HG02588 (cell line): ENCODE measurements around the gene MAPK8IP3.

Source experiments
- ATAC-seq: cut with Tn5 transposase; IDR thresholded peaks from one replicate; pipeline ENCODE4 v1.9.1; 2021; ENCODE audit warnings: mild to moderate bottlenecking, moderate library complexity; ENCODE audit not compliant: unreplicated experiment

MAPK8IP3 gene

GRCh38 chr16:1762196-1762878 is 56.3 kb downstream of the MAPK8IP3 start:
- no peak for ATAC-seq

- ATAC-seq: no peak
These were observed 57.0 kb downstream of the MAPK8IP3 start for GRCh38 chr16:1762879-1763520.

- no peak for ATAC-seq
These were observed 57.8 kb downstream of the MAPK8IP3 start for GRCh38 chr16:1763521-1764511.

- no peak for ATAC-seq
These were observed 59.0 kb downstream of the MAPK8IP3 start for GRCh38 chr16:1764971-1765370.

DNA sequence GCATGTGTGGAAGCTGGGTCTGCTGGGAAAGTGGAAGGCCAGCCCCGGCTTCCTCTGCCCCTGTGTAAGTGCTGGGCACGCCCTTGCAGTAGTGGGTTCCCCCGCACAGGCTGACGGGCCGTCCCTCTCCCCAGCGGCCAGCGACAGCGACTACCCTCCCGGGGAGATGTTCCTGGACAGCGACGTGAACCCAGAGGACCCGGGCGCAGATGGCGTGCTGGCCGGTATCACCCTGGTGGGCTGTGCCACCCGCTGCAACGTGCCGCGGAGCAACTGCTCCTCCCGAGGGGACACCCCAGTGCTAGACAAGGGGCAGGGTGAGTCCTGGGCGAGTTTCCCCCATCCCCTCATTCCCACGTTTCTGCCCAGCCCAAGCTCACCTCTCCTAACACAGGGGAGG is 59.8 kb downstream of the MAPK8IP3 start:
- ATAC-seq: no peak

DNA sequence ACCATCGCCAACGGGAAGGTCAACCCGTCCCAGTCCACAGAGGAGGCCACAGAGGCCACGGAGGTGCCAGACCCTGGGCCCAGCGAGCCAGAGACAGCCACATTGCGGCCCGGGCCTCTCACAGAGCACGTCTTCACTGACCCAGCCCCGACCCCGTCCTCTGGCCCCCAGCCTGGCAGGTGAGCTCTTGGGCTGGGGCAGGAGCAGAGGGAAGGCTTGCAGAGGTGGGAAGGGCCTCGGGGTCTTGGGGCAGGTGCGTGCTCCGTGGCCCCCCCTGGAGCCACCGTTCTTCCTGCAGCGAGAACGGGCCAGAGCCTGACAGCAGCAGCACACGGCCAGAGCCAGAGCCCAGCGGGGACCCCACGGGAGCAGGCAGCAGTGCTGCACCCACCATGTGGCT is 60.2 kb downstream of the MAPK8IP3 start:
- no peak for ATAC-seq

GRCh38 chr16:1766701-1767100 is 60.7 kb downstream of the MAPK8IP3 start:
- ATAC-seq: no peak

DNA sequence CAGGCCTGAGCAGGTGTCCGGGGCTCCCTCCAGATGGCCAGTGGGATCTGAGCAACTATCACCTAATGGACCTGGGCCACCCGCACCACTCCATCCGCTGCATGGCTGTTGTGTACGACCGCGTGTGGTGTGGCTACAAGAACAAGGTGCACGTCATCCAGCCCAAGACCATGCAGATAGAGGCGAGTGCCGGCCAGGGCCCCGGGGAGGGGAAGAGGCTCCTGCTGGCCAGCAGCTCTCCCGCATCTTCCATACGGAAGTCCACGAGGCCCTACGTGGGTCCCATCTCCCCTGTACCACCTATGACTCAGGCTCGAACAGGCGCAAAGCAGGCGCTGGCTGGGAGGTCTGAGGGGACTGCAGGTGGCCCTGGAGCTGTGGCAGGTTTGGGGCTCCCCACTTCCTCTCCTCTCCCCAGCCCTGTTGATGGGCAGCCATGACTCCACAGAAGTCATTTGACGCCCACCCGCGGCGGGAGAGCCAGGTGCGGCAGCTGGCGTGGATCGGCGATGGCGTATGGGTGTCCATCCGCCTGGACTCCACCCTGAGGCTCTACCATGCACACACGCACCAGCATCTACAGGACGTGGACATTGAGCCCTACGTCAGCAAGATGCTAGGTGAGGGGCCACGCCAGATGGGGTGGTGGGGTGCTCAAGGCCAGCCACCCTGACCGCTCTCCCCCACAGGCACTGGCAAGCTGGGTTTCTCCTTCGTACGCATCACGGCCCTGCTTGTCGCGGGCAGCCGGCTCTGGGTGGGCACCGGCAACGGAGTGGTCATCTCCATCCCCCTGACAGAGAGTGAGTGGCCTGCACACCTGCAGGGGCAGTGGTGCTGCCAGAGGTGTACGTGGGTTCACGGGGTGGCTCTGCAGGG is 61.4 kb downstream of the MAPK8IP3 start:
- ATAC-seq: no peak

GRCh38 chr16:1768061-1768766 is 62.2 kb downstream of the MAPK8IP3 start:
- no peak for ATAC-seq

DNA sequence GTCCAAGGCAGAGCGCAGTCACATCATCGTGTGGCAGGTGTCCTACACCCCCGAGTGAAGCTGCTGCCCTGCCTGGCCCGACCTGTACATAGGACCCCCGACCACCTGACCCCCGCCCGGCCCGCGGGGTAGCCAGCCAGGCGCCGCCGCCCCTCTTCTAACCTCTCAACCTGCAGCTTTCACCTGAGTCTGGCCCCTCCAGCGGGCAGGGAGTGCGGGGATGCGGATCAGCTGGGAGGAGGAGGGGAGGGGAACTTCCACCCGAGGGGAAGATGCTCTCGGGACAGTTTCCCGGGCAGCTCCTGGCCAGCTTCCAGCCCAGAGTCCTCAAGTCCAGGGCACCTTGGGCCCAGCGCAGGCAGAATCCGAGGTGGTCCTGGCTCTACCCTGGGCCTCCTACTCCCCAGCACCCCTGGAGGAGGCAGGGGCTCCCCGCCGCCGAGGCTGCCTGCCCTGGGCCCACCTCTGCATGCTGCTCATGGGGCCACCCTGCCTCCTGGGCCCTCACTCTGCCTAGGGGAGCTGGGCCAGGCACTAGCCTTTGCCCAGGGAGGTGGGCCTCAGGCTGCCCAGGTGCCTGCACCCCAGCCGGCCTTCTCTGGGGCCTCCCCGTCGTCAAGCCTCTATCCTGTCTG is 62.9 kb downstream of the MAPK8IP3 start:
- ATAC-seq: no peak

- ATAC-seq: no peak
These were observed 63.7 kb downstream of the MAPK8IP3 start for GRCh38 chr16:1769402-1770300.

DNA sequence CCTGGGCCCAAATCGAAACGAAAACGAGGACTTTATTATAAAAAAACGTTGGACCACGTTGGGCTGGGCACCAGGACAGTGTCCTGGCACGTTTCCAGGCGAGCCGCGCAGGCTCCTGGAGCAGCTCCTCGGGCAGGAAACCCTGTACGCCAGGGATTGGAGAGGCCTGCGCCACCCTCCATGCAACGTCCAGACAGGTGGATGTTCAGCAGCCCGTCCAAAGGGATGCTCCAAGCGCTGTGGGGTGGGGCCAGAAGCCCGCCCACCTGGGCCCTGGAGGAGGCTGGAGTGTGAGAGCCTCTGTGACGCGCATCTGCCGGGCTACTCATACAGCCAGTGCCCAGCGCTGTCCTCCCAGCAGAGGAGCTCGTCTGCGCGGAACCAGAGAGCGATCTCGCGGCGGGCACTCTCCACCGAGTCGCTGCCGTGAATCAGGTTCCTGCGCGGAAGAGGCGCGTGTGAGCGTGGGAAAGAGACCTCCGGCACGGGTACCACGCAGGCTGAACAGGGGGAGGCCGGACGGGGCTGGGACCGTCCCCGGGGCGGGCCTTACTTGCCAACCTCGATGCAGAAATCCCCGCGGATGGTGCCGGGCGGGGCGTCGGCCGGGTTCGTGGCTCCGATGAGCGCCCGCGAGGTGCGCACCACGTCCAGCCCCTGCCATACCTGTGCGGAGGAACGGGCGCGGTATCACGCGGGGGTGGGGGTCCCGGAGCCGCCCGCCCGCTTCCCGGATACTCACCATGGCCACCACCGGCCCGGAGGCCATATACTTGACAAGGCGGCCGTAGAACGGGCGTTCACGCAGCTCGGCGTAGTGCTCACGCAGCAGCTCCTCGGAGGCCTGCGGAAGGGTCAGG is 64.6 kb downstream of the MAPK8IP3 start:
- no peak for ATAC-seq

DNA sequence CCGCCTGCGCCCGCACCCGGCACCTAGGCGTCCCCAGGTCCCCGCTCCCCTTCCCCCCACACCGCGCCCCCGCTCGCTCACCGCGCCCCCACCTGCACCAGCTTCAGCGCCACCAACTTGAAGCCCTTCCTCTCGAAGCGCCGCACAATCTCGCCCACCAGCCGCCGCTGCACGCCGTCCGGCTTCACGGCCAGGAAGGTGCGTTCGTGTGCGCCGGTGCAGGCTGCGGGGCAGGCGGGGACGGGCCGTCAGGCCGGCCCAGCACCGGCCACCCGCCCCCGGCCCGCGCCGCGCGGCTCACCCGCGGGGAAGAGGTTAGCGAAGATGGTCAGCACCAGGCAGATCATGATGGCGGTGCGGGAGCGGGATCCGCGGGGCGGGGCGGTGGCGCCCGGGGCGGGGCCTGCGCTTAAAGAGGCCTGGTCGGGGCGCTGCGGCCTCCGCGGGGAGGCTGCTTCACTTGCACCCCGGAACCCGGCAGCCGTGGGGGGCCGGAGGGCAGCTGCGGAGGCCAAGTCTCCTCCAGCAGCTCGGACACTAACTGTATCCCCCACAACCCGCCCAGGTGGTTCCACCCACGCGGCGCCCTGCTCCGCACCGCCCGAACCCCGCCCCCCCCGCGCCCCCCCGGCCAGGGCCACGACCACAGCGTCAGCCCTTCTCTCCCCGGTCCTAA is 65.3 kb downstream of the MAPK8IP3 start, which contains the start of gene NME3:
Gene NME3, minus strand, starts transcription at position 356 of the 676 bp plus-strand sequence. Its CDS starts 9 bp downstream, at position 347.
- no peak for ATAC-seq

- ATAC-seq: no peak
These were observed 65.9 kb downstream of the MAPK8IP3 start for GRCh38 chr16:1771864-1772361.

- no peak for ATAC-seq
These were observed 66.4 kb downstream of the MAPK8IP3 start, which contains the start of gene EME2 for GRCh38 chr16:1772362-1772907. TSS of gene EME2 (plus strand) at chr16:1772810. CDS start at chr16:1773228, 418 bp downstream.
